Left ventricle myocardium inferior (tissue), 1 donor: ENCODE measurements around the gene STX4. TPM values are rescaled to one million over a fixed set of nuclear protein-coding genes. Genes with fewer than 3 reads are reported as not detected.
"Not testable (repeated sequence)": the region's sequence is repeated elsewhere in the genome, so short reads cannot be mapped to it uniquely, and the experiment has no call there.

Experiments
- DNase-seq: peaks from one replicate; pipeline ENCODE4 v3.0.0-alpha.2; 2020
- H3K27ac ChIP-seq: fragments of 200-600 bp; replicated peaks from 2 replicates; pipeline ENCODE4 v1.8.0; 2021
- H3K27me3 ChIP-seq: fragments of 200-600 bp; 2 replicates; pipeline ENCODE4 v1.8.0; 2021; ENCODE audit warnings: low read depth
- H3K36me3 ChIP-seq: fragments of 200-600 bp; 2 replicates; pipeline ENCODE4 v1.8.0; 2021
- H3K4me1 ChIP-seq: fragments of 200-600 bp; 2 replicates; pipeline ENCODE4 v1.8.0; 2021
- H3K4me3 ChIP-seq: fragments of 200-600 bp; 2 replicates; pipeline ENCODE4 v1.8.0; 2021; ENCODE audit warnings: mild to moderate bottlenecking, moderate library complexity
- H3K9me3 ChIP-seq: fragments of 200-600 bp; replicated peaks from 2 replicates; pipeline ENCODE4 v1.8.0; 2021
- intact Hi-C: fragments of 100-400 bp; cut with micrococcal nuclease; formaldehyde crosslinking; loops from one replicate; pipeline ENCODE4 v1.11.0; 2022
- total RNA-seq: library from RNA; stranded (reverse); fragmentation: NEBNext Ultra II Directional; extraction: Animal tissue kit (Norgen Biotek cat#: 25700); gene quantifications from one replicate; pipeline ENCODE4 v1.2.1, GENCODE V29; 2021
- TF ChIP-seq, protein P1 (sequence below): fragments of 200-600 bp; IDR thresholded peaks from 2 replicates; pipeline ENCODE4 v1.8.0; 2021; ENCODE audit warnings: antibody characterized with exemption, mild to moderate bottlenecking, borderline replicate concordance
- donor health status: DM: no; HTN: yes; CAD: no; lungs with severe emphysema.

Gene STX4
- total RNA-seq, 1 donor from 2014 or later: 43.1 TPM

DNA sequence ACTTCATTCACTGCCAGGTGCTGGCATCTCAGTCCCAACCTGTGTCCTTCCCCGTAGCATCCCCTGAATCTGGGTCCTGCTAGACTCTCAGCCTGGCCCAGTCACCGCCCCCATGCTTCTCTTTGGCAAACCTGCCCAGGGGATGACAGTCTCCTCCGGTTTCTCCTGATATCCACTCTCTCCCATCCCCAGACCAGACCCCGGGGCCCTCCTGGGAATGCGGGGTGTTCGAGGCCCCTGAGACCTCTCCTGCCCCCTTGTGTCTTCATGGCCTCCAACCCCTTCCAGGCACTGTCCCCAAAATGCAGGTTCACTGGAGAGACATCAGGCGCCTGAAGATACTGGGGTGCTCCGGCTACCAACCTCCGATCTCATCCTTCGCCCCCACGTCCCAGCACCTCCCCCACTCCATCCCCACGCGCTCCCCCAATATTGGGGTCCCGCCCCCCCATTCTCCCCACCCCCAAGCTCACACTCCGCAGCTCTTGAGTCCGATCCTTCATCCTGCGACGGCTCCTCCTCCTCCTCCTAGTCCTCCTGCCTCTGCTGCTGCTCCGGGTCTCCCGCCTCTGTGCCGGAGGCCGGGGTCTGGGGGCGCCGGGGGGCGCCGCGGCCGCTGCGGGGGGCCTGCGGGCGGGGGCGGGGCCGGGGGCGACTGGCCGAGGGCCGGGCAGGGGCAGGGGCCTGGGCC lies 23.3 kb upstream of the STX4 start:
- no peak overlapping the region for H3K4me3 ChIP-seq
- no peak for DNase-seq
- intact Hi-C loops: no loop called here

GRCh38 chr16:31010585-31011325 lies 22.6 kb upstream of the STX4 start, which contains the start of gene STX1B:
STX1B (minus strand) TSS chr16:31010638; CDS start chr16:31010396, 242 bp downstream.
- H3K36me3 ChIP-seq: no peaks in the 10 kb centered on the region
- H3K27ac ChIP-seq: no peak within 1 kb of the TSS
- peaks cover 90% of the 10 kb centered on the region for H3K27me3 ChIP-seq
- no peak for DNase-seq
- no peaks in the 10 kb centered on the region for H3K4me1 ChIP-seq
- intact Hi-C loops: no loop called here
- no peaks in the 10 kb centered on the region for H3K9me3 ChIP-seq
- H3K4me3 ChIP-seq: no peak within 1 kb of the TSS
- TF ChIP-seq, protein P1, sequence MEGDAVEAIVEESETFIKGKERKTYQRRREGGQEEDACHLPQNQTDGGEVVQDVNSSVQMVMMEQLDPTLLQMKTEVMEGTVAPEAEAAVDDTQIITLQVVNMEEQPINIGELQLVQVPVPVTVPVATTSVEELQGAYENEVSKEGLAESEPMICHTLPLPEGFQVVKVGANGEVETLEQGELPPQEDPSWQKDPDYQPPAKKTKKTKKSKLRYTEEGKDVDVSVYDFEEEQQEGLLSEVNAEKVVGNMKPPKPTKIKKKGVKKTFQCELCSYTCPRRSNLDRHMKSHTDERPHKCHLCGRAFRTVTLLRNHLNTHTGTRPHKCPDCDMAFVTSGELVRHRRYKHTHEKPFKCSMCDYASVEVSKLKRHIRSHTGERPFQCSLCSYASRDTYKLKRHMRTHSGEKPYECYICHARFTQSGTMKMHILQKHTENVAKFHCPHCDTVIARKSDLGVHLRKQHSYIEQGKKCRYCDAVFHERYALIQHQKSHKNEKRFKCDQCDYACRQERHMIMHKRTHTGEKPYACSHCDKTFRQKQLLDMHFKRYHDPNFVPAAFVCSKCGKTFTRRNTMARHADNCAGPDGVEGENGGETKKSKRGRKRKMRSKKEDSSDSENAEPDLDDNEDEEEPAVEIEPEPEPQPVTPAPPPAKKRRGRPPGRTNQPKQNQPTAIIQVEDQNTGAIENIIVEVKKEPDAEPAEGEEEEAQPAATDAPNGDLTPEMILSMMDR: no peak

More for the DNA sequence above, 23.3 kb upstream of the STX4 start:
- no peaks in the 10 kb centered on the region for H3K9me3 ChIP-seq
- no peaks in the 10 kb centered on the region for H3K36me3 ChIP-seq
- TF ChIP-seq, protein P1: no peak
- H3K27ac ChIP-seq: no peak overlapping the region
- H3K4me1 ChIP-seq: no peaks in the 10 kb centered on the region
- H3K27me3 ChIP-seq: peaks cover 91% of the 10 kb centered on the region

DNA sequence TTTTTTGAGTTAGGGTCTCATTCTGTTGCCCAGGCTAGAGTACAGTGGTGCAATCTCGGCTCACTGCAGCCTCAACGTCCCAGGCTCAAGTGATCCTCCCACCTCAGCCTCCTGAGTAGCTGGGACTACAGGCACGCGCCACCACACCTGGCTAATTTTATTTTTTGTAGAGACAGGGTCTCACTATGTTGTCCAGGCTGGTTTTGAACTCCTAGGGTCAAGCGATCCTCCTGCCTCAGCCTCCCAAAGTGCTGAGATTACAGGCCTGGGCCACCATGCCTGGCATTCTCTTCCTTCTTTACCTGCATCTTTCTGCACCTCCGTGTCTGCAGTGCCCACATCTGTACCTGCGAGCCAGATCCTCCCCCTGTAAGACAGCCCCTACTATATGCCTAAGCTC lies 21.5 kb upstream of the STX4 start:
- peaks cover 85% of the 10 kb centered on the region for H3K27me3 ChIP-seq
- H3K4me1 ChIP-seq, H3K36me3 ChIP-seq, DNase-seq, H3K4me3 ChIP-seq, intact Hi-C loops, H3K27ac ChIP-seq, H3K9me3 ChIP-seq: not testable (repeated sequence)

DNA sequence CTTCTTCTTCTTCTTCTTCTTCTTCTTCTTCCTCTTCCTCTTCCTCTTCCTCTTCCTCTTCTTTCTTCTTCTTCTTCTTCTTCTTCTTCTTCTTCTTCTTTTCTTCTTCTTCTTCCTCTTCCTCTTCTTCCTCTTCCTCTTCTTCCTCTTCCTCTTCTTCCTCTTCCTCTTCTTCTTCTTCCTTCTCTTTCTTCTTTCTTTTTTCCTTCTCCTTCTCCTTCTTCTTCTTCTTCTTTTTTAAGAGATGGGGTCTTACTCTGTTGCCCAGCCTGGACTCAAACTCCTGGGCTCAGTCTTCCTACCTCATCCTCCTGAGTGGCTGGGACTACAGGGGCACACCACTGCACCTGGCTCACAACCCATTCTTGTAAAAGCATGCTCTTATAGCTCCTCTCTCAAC lies 20.1 kb upstream of the STX4 start:
- H3K27ac ChIP-seq, H3K36me3 ChIP-seq, H3K4me1 ChIP-seq, intact Hi-C loops, H3K9me3 ChIP-seq, DNase-seq, H3K4me3 ChIP-seq: not testable (repeated sequence)
- H3K27me3 ChIP-seq: peaks cover 84% of the 10 kb centered on the region

GRCh38 chr16:31016018-31016417 lies 17.3 kb upstream of the STX4 start:
- no peak for DNase-seq
- Histone ChIP-seq H3K4me1 (no peaks in the 10 kb centered on the region), H3K27ac (no peak overlapping the region), H3K27me3 (peaks cover 58% of the 10 kb centered on the region), H3K4me3 (no peak overlapping the region), H3K36me3 (no peaks in the 10 kb centered on the region), H3K9me3 (no peaks in the 10 kb centered on the region)
- TF ChIP-seq, protein P1: no peak
- intact Hi-C loops: no loop called here

DNA sequence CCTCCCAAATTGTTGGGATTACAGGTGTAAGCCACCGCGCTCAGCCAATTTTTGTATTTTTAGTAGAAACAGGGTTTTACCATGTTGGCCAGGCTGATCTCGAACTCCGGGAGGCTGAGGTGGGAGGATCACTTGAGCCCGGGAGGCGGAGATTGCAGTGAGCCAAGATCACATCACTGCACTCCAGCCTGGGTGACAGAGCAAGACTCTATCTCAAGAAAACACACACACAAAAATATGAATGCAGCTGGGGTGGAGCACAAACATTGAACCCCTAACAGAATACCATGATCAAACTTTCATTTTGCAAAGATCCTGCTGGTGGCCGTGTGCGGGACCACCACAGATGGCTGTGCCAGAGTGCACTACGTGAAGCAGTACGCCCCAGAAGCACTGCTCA lies 15.6 kb upstream of the STX4 start:
- H3K9me3 ChIP-seq, H3K4me3 ChIP-seq, intact Hi-C loops, DNase-seq, H3K27ac ChIP-seq, H3K4me1 ChIP-seq, H3K36me3 ChIP-seq: not testable (repeated sequence)
- H3K27me3 ChIP-seq: peaks cover 40% of the 10 kb centered on the region

GRCh38 chr16:31020536-31020935 lies 12.8 kb upstream of the STX4 start:
- no peak overlapping the region for H3K27ac ChIP-seq
- H3K4me1 ChIP-seq: peaks cover 10% of the 10 kb centered on the region
- no peak overlapping the region for H3K4me3 ChIP-seq
- no peaks in the 10 kb centered on the region for H3K9me3 ChIP-seq
- H3K36me3 ChIP-seq: no peaks in the 10 kb centered on the region
- DNase-seq: no peak
- H3K27me3 ChIP-seq: peaks cover 20% of the 10 kb centered on the region
- intact Hi-C loops: no loop called here
- TF ChIP-seq, protein P1: no peak
